ENCODE measurements around the gene JMJD1C. TPM values are rescaled to one million over a fixed set of nuclear protein-coding genes. Genes with fewer than 3 reads are reported as not detected.

JMJD1C gene
- total RNA-seq, 1 experiment from 2014 or later: 180 TPM

GRCh38 chr10:63458177-63458576 lies 7.6 kb downstream of the JMJD1C start:
- Mint-ChIP-seq H3K27me3 (ENCODE audit: low read depth) (no peaks in the 10 kb centered on the region), H3K9me3 (peaks cover 7% of the 10 kb centered on the region), H3K27ac (no peak overlapping the region), H3K36me3 (peaks cover 5% of the 10 kb centered on the region; the same call in 1 of the 2 replicates), H3K4me1 (peaks cover 13% of the 10 kb centered on the region), H3K4me3 (no peak overlapping the region)
- ATAC-seq: no peak
- TF ChIP-seq ZNF121 (CRISPR knock-in tag; IDR thresholded peaks at IDR 0.05) (peak; percentile 96), MAX (CRISPR knock-in tag; IDR thresholded peaks at IDR 0.05) (no peak), HMGA2 (CRISPR knock-in tag; IDR thresholded peaks at IDR 0.05) (no peak)
- CTCF ChIA-PET: interaction anchor here (0.6 kb wide), 1 partner anchor 57 kb away, joined by 6 read pairs; no protein-coding TSS in a partner anchor
- POLR2A ChIA-PET: no interaction called here
- DNase-seq (ENCODE audit: low spot score): no peak

DNA sequence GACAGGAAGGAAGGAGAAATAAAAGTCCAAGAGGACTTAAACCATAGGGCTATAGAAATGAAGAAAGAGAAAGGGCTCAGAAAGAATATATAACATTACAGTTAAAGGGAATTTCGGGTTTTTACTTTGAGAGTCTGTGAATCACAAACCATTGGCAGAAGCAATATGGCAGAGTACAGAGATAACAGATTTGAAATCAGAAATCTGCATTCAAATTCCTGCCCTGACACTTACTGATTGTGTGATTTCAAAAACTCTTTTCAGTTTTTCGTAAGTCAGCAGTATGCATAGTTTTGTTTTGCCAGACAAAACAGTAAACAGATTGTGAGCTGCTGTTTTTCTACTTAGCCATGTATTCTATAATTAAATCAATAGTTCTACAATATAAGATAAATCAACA lies 8.2 kb downstream of the JMJD1C start:
- no peak overlapping the region for H3K4me3 Mint-ChIP-seq

DNA sequence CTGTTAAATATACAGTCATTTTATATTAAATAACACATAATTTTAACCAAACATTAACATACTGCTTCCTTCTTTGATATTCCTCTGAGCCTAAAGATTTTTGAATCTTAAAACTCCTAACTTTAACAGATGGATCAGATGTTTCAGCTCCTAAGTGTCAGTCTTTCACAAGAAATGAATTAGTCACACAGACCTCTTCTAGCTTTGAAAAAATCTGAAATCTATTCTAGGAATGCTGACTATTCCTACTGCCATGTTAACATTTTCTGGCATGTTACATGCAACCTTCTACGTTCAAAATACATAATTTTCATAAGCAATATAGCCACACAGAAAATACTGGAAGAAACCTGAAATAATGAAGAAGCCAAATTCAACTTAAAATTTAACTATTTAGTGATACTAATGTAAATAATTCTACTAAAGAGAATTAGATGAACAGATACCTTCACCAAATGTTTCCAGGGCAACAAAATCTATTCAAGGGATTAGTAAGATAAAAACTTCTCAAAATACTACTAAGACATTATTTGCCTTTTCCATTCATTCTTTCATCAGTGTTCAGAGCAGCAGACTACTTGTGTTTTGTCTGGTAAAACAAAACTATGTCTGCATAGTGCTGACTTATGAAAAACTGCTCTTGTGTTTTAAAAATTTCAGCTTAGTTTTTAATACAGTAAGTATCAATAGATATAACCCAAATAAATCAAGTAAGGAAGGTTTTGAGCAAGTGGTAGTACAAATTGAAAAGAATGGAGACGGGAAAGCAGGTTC lies 9.2 kb downstream of the JMJD1C start:
- Mint-ChIP-seq H3K27ac (peak overlapping the region; percentile 13; the same call in 1 of the 2 replicates), H3K4me1 (peaks cover 12% of the 10 kb centered on the region), H3K27me3 (ENCODE audit: low read depth) (no peaks in the 10 kb centered on the region), H3K4me3 (no peak overlapping the region), H3K36me3 (peaks cover 7% of the 10 kb centered on the region), H3K9me3 (peaks cover 5% of the 10 kb centered on the region)
- CTCF ChIA-PET: no interaction called here
- no peak for ATAC-seq
- DNase-seq (ENCODE audit: low spot score): no peak
- POLR2A ChIA-PET: no interaction called here
- TF ChIP-seq ZNF425 (CRISPR knock-in tag; conservative IDR thresholded peaks at IDR 0.05) (no peak), EMX1 (CRISPR knock-in tag; IDR thresholded peaks at IDR 0.05) (no peak), ZSCAN18 (CRISPR knock-in tag; IDR thresholded peaks at IDR 0.05) (no peak), ZNF219 (CRISPR knock-in tag; IDR thresholded peaks at IDR 0.05; ENCODE audit: borderline replicate concordance) (no peak)
- TF ChIP-seq, protein P1, sequence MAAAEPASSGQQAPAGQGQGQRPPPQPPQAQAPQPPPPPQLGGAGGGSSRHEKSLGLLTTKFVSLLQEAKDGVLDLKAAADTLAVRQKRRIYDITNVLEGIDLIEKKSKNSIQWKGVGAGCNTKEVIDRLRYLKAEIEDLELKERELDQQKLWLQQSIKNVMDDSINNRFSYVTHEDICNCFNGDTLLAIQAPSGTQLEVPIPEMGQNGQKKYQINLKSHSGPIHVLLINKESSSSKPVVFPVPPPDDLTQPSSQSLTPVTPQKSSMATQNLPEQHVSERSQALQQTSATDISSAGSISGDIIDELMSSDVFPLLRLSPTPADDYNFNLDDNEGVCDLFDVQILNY (CRISPR knock-in tag; IDR thresholded peaks at IDR 0.05): no peak
- TF ChIP-seq, protein P2, sequence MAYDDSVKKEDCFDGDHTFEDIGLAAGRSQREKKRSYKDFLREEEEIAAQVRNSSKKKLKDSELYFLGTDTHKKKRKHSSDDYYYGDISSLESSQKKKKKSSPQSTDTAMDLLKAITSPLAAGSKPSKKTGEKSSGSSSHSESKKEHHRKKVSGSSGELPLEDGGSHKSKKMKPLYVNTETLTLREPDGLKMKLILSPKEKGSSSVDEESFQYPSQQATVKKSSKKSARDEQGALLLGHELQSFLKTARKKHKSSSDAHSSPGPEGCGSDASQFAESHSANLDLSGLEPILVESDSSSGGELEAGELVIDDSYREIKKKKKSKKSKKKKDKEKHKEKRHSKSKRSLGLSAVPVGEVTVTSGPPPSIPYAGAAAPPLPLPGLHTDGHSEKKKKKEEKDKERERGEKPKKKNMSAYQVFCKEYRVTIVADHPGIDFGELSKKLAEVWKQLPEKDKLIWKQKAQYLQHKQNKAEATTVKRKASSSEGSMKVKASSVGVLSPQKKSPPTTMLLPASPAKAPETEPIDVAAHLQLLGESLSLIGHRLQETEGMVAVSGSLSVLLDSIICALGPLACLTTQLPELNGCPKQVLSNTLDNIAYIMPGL (CRISPR knock-in tag; IDR thresholded peaks at IDR 0.05): no peak

More for the DNA sequence above, 8.2 kb downstream of the JMJD1C start:
- ChIA-PET CTCF (interaction anchor here (0.6 kb wide), 1 partner anchor 56 kb away, joined by 6 read pairs; no protein-coding TSS in a partner anchor), POLR2A (no interaction called here)
- no peak for DNase-seq (ENCODE audit: low spot score)
- TF ChIP-seq SMAD3 (CRISPR knock-in tag; IDR thresholded peaks at IDR 0.05; ENCODE audit: borderline replicate concordance): no peak
- TF ChIP-seq ZNF263 (CRISPR knock-in tag; IDR thresholded peaks at IDR 0.05; ENCODE audit: low read depth): no peak
- no peak for TF ChIP-seq HMGA2 (CRISPR knock-in tag; IDR thresholded peaks at IDR 0.05)
- no peak for TF ChIP-seq OVOL2 (CRISPR knock-in tag; IDR thresholded peaks at IDR 0.05; ENCODE audit: borderline replicate concordance)
- TF ChIP-seq USF2 (CRISPR knock-in tag; IDR thresholded peaks at IDR 0.05): no peak
- TF ChIP-seq, protein P3, sequence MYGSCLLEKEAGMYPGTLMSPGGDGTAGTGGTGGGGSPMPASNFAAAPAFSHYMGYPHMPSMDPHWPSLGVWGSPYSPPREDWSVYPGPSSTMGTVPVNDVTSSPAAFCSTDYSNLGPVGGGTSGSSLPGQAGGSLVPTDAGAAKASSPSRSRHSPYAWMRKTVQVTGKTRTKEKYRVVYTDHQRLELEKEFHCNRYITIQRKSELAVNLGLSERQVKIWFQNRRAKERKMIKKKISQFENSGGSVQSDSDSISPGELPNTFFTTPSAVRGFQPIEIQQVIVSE (CRISPR knock-in tag; IDR thresholded peaks at IDR 0.05; ENCODE audit: borderline replicate concordance): no peak
- TF ChIP-seq CREM (CRISPR knock-in tag; IDR thresholded peaks at IDR 0.05): no peak
- TF ChIP-seq, protein P4, sequence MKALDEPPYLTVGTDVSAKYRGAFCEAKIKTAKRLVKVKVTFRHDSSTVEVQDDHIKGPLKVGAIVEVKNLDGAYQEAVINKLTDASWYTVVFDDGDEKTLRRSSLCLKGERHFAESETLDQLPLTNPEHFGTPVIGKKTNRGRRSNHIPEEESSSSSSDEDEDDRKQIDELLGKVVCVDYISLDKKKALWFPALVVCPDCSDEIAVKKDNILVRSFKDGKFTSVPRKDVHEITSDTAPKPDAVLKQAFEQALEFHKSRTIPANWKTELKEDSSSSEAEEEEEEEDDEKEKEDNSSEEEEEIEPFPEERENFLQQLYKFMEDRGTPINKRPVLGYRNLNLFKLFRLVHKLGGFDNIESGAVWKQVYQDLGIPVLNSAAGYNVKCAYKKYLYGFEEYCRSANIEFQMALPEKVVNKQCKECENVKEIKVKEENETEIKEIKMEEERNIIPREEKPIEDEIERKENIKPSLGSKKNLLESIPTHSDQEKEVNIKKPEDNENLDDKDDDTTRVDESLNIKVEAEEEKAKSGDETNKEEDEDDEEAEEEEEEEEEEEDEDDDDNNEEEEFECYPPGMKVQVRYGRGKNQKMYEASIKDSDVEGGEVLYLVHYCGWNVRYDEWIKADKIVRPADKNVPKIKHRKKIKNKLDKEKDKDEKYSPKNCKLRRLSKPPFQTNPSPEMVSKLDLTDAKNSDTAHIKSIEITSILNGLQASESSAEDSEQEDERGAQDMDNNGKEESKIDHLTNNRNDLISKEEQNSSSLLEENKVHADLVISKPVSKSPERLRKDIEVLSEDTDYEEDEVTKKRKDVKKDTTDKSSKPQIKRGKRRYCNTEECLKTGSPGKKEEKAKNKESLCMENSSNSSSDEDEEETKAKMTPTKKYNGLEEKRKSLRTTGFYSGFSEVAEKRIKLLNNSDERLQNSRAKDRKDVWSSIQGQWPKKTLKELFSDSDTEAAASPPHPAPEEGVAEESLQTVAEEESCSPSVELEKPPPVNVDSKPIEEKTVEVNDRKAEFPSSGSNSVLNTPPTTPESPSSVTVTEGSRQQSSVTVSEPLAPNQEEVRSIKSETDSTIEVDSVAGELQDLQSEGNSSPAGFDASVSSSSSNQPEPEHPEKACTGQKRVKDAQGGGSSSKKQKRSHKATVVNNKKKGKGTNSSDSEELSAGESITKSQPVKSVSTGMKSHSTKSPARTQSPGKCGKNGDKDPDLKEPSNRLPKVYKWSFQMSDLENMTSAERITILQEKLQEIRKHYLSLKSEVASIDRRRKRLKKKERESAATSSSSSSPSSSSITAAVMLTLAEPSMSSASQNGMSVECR (CRISPR knock-in tag; IDR thresholded peaks at IDR 0.05; ENCODE audit: borderline replicate concordance): no peak
- TF ChIP-seq ETV6 (CRISPR knock-in tag; IDR thresholded peaks at IDR 0.05): no peak
- Mint-ChIP-seq H3K36me3 (peaks cover 5% of the 10 kb centered on the region), H3K9me3 (peaks cover 5% of the 10 kb centered on the region), H3K27me3 (ENCODE audit: low read depth) (no peaks in the 10 kb centered on the region), H3K27ac (peak overlapping the region; percentile 60), H3K4me1 (peaks cover 12% of the 10 kb centered on the region)
- no peak for ATAC-seq
